GM19372 (cell line): ENCODE data around the gene ALKBH1.
"Not testable (repeated sequence)": the region's sequence is repeated elsewhere in the genome, so short reads cannot be mapped to it uniquely, and the experiment has no call there.

ENCODE experiments used
- ATAC-seq: cut with Tn5 transposase; IDR thresholded peaks from one replicate; pipeline ENCODE4 v1.9.1; 2021; ENCODE audit warnings: mild to moderate bottlenecking, low read depth, moderate library complexity; ENCODE audit not compliant: unreplicated experiment

ALKBH1 gene, protein sequence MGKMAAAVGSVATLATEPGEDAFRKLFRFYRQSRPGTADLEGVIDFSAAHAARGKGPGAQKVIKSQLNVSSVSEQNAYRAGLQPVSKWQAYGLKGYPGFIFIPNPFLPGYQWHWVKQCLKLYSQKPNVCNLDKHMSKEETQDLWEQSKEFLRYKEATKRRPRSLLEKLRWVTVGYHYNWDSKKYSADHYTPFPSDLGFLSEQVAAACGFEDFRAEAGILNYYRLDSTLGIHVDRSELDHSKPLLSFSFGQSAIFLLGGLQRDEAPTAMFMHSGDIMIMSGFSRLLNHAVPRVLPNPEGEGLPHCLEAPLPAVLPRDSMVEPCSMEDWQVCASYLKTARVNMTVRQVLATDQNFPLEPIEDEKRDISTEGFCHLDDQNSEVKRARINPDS

DNA sequence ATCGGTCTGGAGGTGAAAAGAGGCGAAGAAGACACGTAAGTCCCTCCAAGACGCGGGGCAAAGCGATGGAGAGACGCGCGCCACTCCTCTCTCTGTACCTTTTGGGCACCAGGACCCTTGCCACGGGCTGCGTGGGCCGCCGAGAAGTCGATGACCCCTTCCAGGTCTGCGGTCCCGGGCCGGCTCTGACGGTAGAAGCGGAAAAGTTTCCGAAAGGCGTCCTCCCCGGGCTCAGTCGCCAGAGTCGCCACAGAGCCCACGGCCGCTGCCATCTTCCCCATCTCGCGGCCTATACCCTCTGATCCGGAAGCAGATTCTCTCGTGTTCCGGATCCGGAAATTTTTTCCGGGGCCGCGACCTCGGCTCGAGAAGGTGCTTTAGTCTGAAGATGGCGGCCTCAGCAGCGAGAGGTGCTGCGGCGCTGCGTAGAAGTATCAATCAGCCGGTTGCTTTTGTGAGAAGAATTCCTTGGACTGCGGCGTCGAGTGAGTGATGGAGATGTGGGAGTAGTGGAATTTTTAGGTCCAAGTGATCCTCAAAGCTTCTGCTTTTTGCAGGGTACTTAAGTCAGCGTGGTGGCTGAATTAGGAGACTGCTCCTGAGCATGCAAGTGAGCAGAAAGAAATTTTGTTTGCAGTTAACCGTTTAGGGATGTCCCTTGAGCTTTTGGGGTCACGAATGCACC lies at the start of gene ALKBH1, which contains the start of gene SLIRP:
Gene ALKBH1, minus strand, starts transcription at position 300 of the 685 bp plus-strand sequence. Its CDS starts 19 bp downstream, at position 281.
Gene SLIRP, plus strand, starts transcription at position 380 of the 685 bp plus-strand sequence. Its CDS starts 9 bp downstream, at position 389.
- ATAC-seq = peak; percentile 98

DNA sequence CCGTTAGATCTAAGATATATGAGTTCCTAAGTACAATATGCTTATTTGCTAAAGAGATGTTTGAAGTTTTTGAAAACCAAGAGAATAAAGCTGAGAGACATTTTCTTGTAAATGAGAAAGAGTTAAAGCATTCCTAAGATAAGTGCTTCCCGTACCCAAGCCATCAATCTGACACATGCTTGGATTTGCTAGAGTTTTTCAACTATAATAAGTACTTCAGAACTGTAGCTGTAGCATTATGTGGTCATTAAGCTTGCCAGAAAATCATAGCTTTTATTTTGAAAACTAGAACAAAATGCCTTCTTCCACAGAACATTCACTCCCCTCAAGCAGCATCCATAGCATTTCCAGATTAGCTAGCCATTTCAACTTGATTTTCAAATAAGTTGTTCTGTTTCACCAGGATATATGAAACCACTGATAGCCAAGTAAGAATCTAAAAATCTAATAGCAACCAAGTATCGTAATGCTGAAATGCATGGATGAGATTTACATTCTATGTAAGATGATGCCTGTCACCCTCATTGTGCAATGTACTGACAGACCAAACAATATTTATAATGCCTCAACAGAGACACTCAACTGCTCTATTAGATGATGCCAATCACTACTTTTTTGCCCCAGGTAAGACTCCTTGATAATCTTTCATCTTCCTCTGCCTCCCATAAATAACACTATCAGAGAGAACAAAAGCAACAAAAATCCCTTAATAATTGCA lies 45.1 kb upstream of the ALKBH1 start:
- ATAC-seq = no peak

- ATAC-seq = no peak
These were observed 44.4 kb upstream of the ALKBH1 start for GRCh38 chr14:77752266-77752665.

DNA sequence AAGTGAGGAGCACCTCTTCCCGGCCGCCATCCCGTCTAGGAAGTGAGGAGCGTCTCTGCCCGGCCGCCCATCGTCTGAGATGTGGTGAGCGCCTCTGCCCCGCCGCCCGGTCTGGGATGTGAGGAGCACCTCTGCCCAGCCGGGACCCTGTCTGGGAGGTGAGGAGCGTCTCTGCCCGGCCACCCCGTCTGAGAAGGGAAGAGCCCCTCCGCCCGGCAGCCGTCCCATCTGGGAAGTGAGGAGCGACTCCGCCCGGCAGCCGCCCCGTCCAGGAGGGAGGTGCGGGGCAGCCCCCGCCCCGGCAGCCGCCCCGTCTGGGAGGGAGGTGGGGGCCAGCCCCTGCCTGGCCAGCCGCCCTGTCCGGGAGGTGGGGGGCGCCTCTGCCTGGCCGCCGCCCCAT lies 39.6 kb upstream of the ALKBH1 start:
- ATAC-seq = not testable (repeated sequence)

DNA sequence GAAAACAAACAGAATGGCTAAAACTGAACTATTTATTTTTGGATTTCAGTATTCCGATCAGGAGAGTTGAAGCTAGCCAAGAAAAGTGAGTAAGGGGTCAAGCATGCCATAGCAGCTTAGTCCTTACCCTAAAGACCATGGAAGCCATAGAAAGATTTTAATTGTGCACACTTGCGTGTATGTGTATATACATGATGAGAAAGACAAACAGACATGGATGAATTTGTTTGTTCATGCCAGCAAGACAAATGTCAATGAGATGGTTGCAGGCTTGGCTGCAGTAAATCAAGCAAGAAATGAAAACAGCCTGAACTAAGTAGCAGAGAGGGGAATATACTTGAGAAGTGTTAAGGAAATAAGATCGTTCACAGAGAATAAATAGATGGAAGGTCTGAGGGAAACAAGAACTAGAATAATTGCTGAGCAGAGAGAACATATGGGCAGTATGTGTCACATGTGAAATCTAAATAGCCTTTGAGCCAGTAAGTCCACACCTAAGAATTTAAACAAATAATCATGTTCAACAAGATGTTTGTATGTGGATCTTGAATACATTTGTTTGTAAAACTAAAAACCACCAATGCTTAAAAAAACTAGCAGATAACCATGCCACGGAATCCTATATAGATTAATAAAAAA lies 38.4 kb upstream of the ALKBH1 start:
- no peak for ATAC-seq

GRCh38 chr14:77741438-77741837 lies 33.6 kb upstream of the ALKBH1 start:
- ATAC-seq = no peak

- ATAC-seq = no peak
These were observed 30.9 kb upstream of the ALKBH1 start for GRCh38 chr14:77738559-77739250.

GRCh38 chr14:77730976-77731497 lies 23.2 kb upstream of the ALKBH1 start:
- no peak for ATAC-seq

- ATAC-seq = no peak
These were observed 14.5 kb upstream of the ALKBH1 start for GRCh38 chr14:77722301-77722700.

GRCh38 chr14:77721437-77721836 lies 13.6 kb upstream of the ALKBH1 start:
- ATAC-seq = no peak

- no peak for ATAC-seq
These were observed 9.9 kb upstream of the ALKBH1 start for GRCh38 chr14:77717608-77718305.

DNA sequence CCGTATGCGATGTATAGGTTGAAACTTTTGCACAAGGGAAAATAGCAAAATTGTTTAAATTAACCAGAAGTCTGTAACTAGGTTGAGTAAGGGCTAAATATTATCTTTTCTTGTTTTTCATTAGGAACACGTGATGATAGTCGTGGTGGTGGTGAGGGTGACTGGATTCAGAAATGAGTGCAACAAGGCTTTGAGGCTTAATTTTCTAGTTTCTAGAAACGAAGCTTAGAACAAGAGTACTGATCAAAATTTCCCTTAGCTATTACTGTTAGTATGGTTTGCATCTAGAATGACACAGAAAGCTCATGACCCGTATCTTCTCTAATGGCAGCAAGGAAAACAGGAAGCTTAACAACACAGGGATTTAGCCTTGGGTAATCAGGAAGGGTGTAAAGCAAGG lies 7.1 kb upstream of the ALKBH1 start:
- no peak for ATAC-seq

DNA sequence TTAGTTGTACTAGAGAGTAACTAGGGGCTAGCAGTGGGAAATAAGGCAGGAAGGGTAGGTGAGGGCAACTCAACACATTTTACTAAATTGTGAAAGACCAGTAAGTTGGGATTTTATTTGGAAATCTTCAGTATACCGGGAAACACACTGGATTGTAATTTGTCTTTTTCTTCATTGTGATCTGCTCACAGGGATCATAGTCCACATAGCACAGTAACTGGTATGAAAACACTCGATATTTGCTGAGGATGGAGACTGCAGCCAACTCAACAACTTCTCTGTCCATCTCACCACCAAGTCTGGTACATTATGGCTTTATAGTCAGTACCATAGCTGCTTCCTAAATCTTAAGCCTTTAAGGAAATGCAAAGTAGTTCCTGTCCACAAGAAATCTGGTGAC lies 2.5 kb upstream of the ALKBH1 start:
- no peak for ATAC-seq

GRCh38 chr14:77709412-77709811 lies 1.6 kb upstream of the ALKBH1 start:
- no peak for ATAC-seq

- no peak for ATAC-seq
These were observed 926 bp upstream of the ALKBH1 start for GRCh38 chr14:77708749-77709148.

DNA sequence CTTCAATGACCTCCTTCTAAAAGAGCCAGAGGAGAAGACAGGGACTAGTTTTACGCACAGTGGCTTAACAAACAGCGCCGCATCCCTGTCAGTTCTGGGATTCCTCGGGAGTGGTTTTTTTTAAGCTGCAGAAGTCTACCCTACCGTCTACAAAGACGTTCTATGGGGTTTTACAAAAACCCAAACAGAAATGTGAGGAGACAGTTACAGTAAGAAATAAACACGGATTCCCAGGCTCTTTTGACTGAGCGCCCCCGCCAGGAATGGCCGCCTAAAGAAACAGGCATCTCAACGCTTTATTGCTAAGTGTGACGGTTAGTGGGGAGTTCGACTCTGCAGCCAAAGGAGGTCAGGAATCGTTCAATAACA lies 484 bp downstream of the ALKBH1 start:
- peak; percentile 10 for ATAC-seq

GRCh38 chr14:77691259-77691658 lies 16.6 kb downstream of the ALKBH1 start:
- no peak for ATAC-seq

DNA sequence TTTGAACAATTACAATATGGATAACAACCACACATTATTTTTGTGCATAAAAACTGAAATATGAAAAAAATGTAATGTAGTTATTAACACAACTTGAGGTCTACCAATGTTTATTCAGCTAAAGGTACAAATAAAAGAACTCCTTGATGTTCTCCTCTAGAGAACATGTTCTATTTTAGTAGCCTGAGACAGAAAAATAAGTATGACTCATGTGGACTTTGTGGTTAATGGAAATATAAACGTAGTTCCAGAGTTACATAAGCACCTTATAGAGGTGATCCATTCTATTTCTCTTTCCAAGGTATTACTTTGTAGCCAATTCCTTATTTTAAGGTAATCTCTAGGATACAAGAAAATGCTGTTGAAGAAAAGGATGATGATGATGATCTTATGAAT lies 25.7 kb downstream of the ALKBH1 start:
- ATAC-seq = no peak
